Measurements from ENCODE around the gene EEF2. TPM values are rescaled to one million over a fixed set of nuclear protein-coding genes. Genes with fewer than 3 reads are reported as not detected.

The EEF2 gene
- total RNA-seq, 1 donor from 2014 or later, result 1,960 TPM

- no peak for ATAC-seq
- Histone ChIP-seq H3K4me3 (no peak overlapping the region), H3K4me1 (no peaks in the 10 kb centered on the region), H3K27ac (no peak overlapping the region), H3K36me3 (no peaks in the 10 kb centered on the region), H3K9me3 (no peaks in the 10 kb centered on the region), H3K27me3 (no peaks in the 10 kb centered on the region)
- no peak for DNase-seq
- no peak for TF ChIP-seq CTCF (IDR thresholded peaks at IDR 0.05)
- intact Hi-C loops (cut with DNase I), result no loop called here
Measured at GRCh38 chr19:3995607-3996006, 10.3 kb upstream of the EEF2 start.

- DNase-seq, result no peak
- Histone ChIP-seq H3K27me3 (no peaks in the 10 kb centered on the region), H3K4me1 (peaks cover 20% of the 10 kb centered on the region), H3K4me3 (no peak overlapping the region), H3K27ac (no peak overlapping the region), H3K36me3 (no peaks in the 10 kb centered on the region), H3K9me3 (no peaks in the 10 kb centered on the region)
- no peak for TF ChIP-seq CTCF (IDR thresholded peaks at IDR 0.05)
- no peak for ATAC-seq
- intact Hi-C loops (cut with DNase I), result no loop called here
Measured at GRCh38 chr19:3990815-3991117, 5.5 kb upstream of the EEF2 start.

- Histone ChIP-seq H3K27me3 (no peaks in the 10 kb centered on the region), H3K4me3 (peak overlapping the region; percentile 91), H3K9me3 (no peaks in the 10 kb centered on the region), H3K36me3 (peaks cover 15% of the 10 kb centered on the region), H3K4me1 (peaks cover 35% of the 10 kb centered on the region), H3K27ac (no peak overlapping the region)
- intact Hi-C loops (cut with DNase I), result no loop called here
- ATAC-seq, result peak; percentile 69
- TF ChIP-seq CTCF (IDR thresholded peaks at IDR 0.05), result peak; percentile 91
- DNase-seq, result peak; percentile 94
Measured at GRCh38 chr19:3987619-3988371, 2.5 kb upstream of the EEF2 start.

- peaks cover 35% of the 10 kb centered on the region for H3K4me1 ChIP-seq
- DNase-seq, result no peak
- H3K36me3 ChIP-seq, result peaks cover 28% of the 10 kb centered on the region
- TF ChIP-seq CTCF (IDR thresholded peaks at IDR 0.05), result peak; percentile 58
- ATAC-seq, result peak; percentile 57
- no peaks in the 10 kb centered on the region for H3K9me3 ChIP-seq
- peak overlapping the region; percentile 91 for H3K4me3 ChIP-seq
- H3K27ac ChIP-seq, result peak overlapping the region; percentile 60
- intact Hi-C loops (cut with DNase I), result no loop called here
- no peaks in the 10 kb centered on the region for H3K27me3 ChIP-seq
Measured at GRCh38 chr19:3986260-3987041, 1.2 kb upstream of the EEF2 start.

- Histone ChIP-seq H3K9me3 (no peaks in the 10 kb centered on the region), H3K27ac (peak overlapping the region; percentile 60), H3K27me3 (no peaks in the 10 kb centered on the region), H3K36me3 (peaks cover 35% of the 10 kb centered on the region), H3K4me1 (peaks cover 35% of the 10 kb centered on the region), H3K4me3 (peak overlapping the region; percentile 91)
- TF ChIP-seq CTCF (IDR thresholded peaks at IDR 0.05), result no peak
- intact Hi-C loops (cut with DNase I), result no loop called here
- DNase-seq, result no peak
- no peak for ATAC-seq
Measured at GRCh38 chr19:3985643-3986259, 488 bp upstream of the EEF2 start.

Data from upper lobe of right lung (tissue), 1 donor.